ENCODE results near the gene ABCA2. TPM values are rescaled to one million over a fixed set of nuclear protein-coding genes. Genes with fewer than 3 reads are reported as not detected.

Gene ABCA2
- polyA plus RNA-seq, 1 of the 3 experiments (the other 2 are of a cell fraction) = 34.7 TPM

- Histone ChIP-seq H3K36me3 (replicated peaks in 1 of 2; ENCODE audit: control insufficient read depth in 1 of 2, insufficient read depth in 2 of 2, low read length in 1 of 2) (peaks cover 0 to 19% of the 10 kb centered on the region in 2 experiments), H3K9ac (no peak overlapping the region), H4K20me1 (ENCODE audit: insufficient read depth) (peaks cover 17% of the 10 kb centered on the region), H3K4me2 (no peak overlapping the region), H3K27ac (ENCODE audit: low read depth in 2 of 2, low read length in 1 of 2) (no peak overlapping the region), H3K4me1 (ENCODE audit: control insufficient read depth in 1 of 2, insufficient read depth in 2 of 2, low read depth in 1 of 2, low read length in 1 of 2) (peaks cover 8 to 23% of the 10 kb centered on the region in 2 experiments; a peak in 2 of 4 replicates), H3K27me3 (ENCODE audit: insufficient read depth) (no peaks in the 10 kb centered on the region), H3K4me3 (ENCODE audit: low read depth in 2 of 2, low read length in 1 of 2) (no peak overlapping the region), H3F3A (replicated peaks; ENCODE audit: insufficient read depth) (peaks cover 3% of the 10 kb centered on the region), H2AFZ (ENCODE audit: low read depth) (no peak overlapping the region), H3K9me3 (no peaks in the 10 kb centered on the region), H3K9me2 (no peaks in the 10 kb centered on the region), H3K79me2 (ENCODE audit: insufficient read depth) (no peaks in the 10 kb centered on the region)
- no peak for TF ChIP-seq POLR2AphosphoS5 (IDR thresholded peaks at IDR 0.05; ENCODE audit: low read depth, low read length)
- no peak for TF ChIP-seq SIN3A (IDR thresholded peaks at IDR 0.05; ENCODE audit: borderline replicate concordance, low read depth, low read length)
- TF ChIP-seq TEAD4 (IDR thresholded peaks at IDR 0.05; ENCODE audit: borderline replicate concordance, insufficient read depth) = no peak
- no peak for TF ChIP-seq RCOR1 (IDR thresholded peaks at IDR 0.05; ENCODE audit: low read length)
- TF ChIP-seq GABPA (IDR thresholded peaks at IDR 0.05; ENCODE audit: low read depth) = no peak
- TF ChIP-seq MXI1 (IDR thresholded peaks at IDR 0.05; ENCODE audit: low read depth, low read length) = no peak
- no peak for TF ChIP-seq ELF1 (IDR thresholded peaks at IDR 0.05)
- no peak for DNase-seq
- ChIA-PET CTCF (interaction anchor here (0.8 to 15.1 kb wide), 6 partner anchors 9 to 197 kb away, joined by 3 to 350 read pairs (median 10); partner anchors contain the start of genes AJM1, C8G, FBXW5 and LCN12), POLR2A (interaction anchor here (0.5 to 0.6 kb wide), 2 partner anchors 148 to 165 kb away, joined by 3 to 4 read pairs; no protein-coding TSS in a partner anchor)
- whole genome bisulfite sequencing (ENCODE audit: low lambda C conversion rate) = 92% methylated on average over 12 of the region's 32 CpGs
Observed at GRCh38 chr9:137039611-137040366, 11.8 kb upstream of the ABCA2 start.

DNA sequence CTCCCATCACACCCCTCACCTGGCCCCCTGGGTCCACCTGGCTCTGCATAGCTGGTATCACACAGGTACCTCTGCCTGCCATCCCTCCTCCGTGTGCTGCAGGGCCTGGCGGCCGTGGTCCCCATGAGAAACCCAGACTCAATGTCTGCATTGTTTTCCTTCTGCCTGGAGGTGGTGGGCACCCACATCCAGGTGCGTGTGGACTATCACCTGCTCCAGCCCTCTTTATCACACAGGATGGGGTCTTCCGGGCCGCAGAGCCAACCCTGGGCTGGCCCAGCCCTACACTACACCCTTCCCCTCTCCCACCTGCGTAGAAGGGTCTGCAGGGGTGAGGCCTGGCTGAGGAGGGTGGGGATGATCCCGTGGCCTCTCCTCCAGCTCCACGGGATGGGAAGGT, 10.9 kb upstream of the ABCA2 start:
- CTCF ChIA-PET = interaction anchor here (1.5 to 15.1 kb wide), 4 partner anchors 9 to 89 kb away, joined by 9 to 350 read pairs (median 16); partner anchors contain the start of genes C8G, FBXW5 and LCN12
- H3K4me1 ChIP-seq (ENCODE audit: control insufficient read depth in 1 of 2, insufficient read depth in 2 of 2, low read depth in 1 of 2, low read length in 1 of 2) = peaks cover 3 to 20% of the 10 kb centered on the region in 2 experiments; a peak in 2 of 4 replicates
- POLR2A ChIA-PET = interaction anchor here (0.6 kb wide), 1 partner anchor 166 kb away, joined by 3 read pairs; no protein-coding TSS in a partner anchor
- no peaks in the 10 kb centered on the region for H3K9me3 ChIP-seq
- no peak overlapping the region for H2AFZ ChIP-seq (ENCODE audit: low read depth)
- H3F3A ChIP-seq (replicated peaks; ENCODE audit: insufficient read depth) = peaks cover 4% of the 10 kb centered on the region
- WGBS (ENCODE audit: low lambda C conversion rate) = 93% methylated on average over 3 of the region's 9 CpGs
- no peaks in the 10 kb centered on the region for H3K27me3 ChIP-seq (ENCODE audit: insufficient read depth)
- no peak for DNase-seq
- H4K20me1 ChIP-seq (ENCODE audit: insufficient read depth) = peaks cover 8% of the 10 kb centered on the region
- H3K27ac ChIP-seq (ENCODE audit: low read depth in 2 of 2, low read length in 1 of 2) = no peak overlapping the region
- no peak overlapping the region for H3K4me3 ChIP-seq (ENCODE audit: low read depth in 2 of 2, low read length in 1 of 2)
- no peaks in the 10 kb centered on the region for H3K9me2 ChIP-seq
- peaks cover 0 to 19% of the 10 kb centered on the region in 2 experiments for H3K36me3 ChIP-seq (replicated peaks in 1 of 2; ENCODE audit: control insufficient read depth in 1 of 2, insufficient read depth in 2 of 2, low read length in 1 of 2)
- TF ChIP-seq TCF12 (IDR thresholded peaks at IDR 0.05) = no peak
- TF ChIP-seq NRF1 (IDR thresholded peaks at IDR 0.05; ENCODE audit: low read depth, low read length) = no peak
- TF ChIP-seq, protein P1, sequence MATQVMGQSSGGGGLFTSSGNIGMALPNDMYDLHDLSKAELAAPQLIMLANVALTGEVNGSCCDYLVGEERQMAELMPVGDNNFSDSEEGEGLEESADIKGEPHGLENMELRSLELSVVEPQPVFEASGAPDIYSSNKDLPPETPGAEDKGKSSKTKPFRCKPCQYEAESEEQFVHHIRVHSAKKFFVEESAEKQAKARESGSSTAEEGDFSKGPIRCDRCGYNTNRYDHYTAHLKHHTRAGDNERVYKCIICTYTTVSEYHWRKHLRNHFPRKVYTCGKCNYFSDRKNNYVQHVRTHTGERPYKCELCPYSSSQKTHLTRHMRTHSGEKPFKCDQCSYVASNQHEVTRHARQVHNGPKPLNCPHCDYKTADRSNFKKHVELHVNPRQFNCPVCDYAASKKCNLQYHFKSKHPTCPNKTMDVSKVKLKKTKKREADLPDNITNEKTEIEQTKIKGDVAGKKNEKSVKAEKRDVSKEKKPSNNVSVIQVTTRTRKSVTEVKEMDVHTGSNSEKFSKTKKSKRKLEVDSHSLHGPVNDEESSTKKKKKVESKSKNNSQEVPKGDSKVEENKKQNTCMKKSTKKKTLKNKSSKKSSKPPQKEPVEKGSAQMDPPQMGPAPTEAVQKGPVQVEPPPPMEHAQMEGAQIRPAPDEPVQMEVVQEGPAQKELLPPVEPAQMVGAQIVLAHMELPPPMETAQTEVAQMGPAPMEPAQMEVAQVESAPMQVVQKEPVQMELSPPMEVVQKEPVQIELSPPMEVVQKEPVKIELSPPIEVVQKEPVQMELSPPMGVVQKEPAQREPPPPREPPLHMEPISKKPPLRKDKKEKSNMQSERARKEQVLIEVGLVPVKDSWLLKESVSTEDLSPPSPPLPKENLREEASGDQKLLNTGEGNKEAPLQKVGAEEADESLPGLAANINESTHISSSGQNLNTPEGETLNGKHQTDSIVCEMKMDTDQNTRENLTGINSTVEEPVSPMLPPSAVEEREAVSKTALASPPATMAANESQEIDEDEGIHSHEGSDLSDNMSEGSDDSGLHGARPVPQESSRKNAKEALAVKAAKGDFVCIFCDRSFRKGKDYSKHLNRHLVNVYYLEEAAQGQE (IDR thresholded peaks at IDR 0.05; ENCODE audit: low read depth, low read length) = no peak
- no peak overlapping the region for H3K9ac ChIP-seq
- H3K79me2 ChIP-seq (ENCODE audit: insufficient read depth) = no peaks in the 10 kb centered on the region
- H3K4me2 ChIP-seq = no peak overlapping the region

Measured in SK-N-SH (cell line).